ENCODE data around the gene TBX5. TPM values are rescaled to one million over a fixed set of nuclear protein-coding genes. Genes with fewer than 3 reads are reported as not detected.

The TBX5 gene
- total and polyA plus RNA-seq, 12 donors = 0.07 to 0.27 (median 0.14) TPM; not detected in 8

- WGBS, 4 donors = 11 to 17% (median 14%) methylated on average over 17 to 24 of the region's 24 CpGs
- Histone ChIP-seq H3K4me3 (no peak overlapping the region), H3K9me3 (replicated peaks in 1 of 3) (no peaks in the 10 kb centered on the region), H3K27me3 (peaks cover 91% of the 10 kb centered on the region), H3K27ac (no peak overlapping the region), H3K36me3 (replicated peaks in 1 of 2) (no peaks in the 10 kb centered on the region), H3K4me1 (replicated peaks in 1 of 2) (no peaks in the 10 kb centered on the region)
- DNase-seq = no peak
- TF ChIP-seq CTCF (IDR thresholded peaks at IDR 0.05) (no peak), POLR2A (IDR thresholded peaks at IDR 0.05) (no peak)
- intact Hi-C loops (cut with DNase I) = no loop called here
Observed at GRCh38 chr12:114406316-114406983, 506 bp upstream of the TBX5 start.

GRCh38 chr12:114404926-114405518 lies 922 bp downstream of the TBX5 start:
- TF ChIP-seq CTCF (IDR thresholded peaks at IDR 0.05) = no peak
- TF ChIP-seq POLR2A (IDR thresholded peaks at IDR 0.05) = no peak
- 6 to 80% (median 7%) methylated on average over 1 to 38 of the region's 38 CpGs for WGBS, 4 donors
- Histone ChIP-seq H3K27ac (no peak overlapping the region), H3K27me3 (peaks cover 94% of the 10 kb centered on the region), H3K9me3 (replicated peaks in 1 of 3) (no peaks in the 10 kb centered on the region), H3K36me3 (replicated peaks in 1 of 2) (no peaks in the 10 kb centered on the region), H3K4me1 (replicated peaks in 1 of 2) (no peaks in the 10 kb centered on the region), H3K4me3 (no peak overlapping the region)
- intact Hi-C loops (cut with DNase I) = no loop called here
- DNase-seq = no peak

GRCh38 chr12:114404083-114404925 lies 1.6 kb downstream of the TBX5 start:
- intact Hi-C loops (cut with DNase I) = no loop called here
- no peaks in the 10 kb centered on the region for H3K36me3 ChIP-seq (replicated peaks in 1 of 2)
- H3K4me1 ChIP-seq (replicated peaks in 1 of 2) = no peaks in the 10 kb centered on the region
- 27 to 38% (median 32%) methylated on average over 29 of the region's 29 CpGs for WGBS, 4 donors
- no peak overlapping the region for H3K27ac ChIP-seq
- peaks cover 96% of the 10 kb centered on the region for H3K27me3 ChIP-seq
- H3K9me3 ChIP-seq (replicated peaks in 1 of 3) = no peaks in the 10 kb centered on the region
- H3K4me3 ChIP-seq = no peak overlapping the region
- TF ChIP-seq POLR2A (IDR thresholded peaks at IDR 0.05) = no peak
- DNase-seq = no peak

- H3K27me3 ChIP-seq = peaks cover 96% of the 10 kb centered on the region
- TF ChIP-seq CTCF (IDR thresholded peaks at IDR 0.05) (no peak), POLR2A (IDR thresholded peaks at IDR 0.05) (no peak)
- intact Hi-C loops (cut with DNase I) = no loop called here
- DNase-seq = no peak
- H3K27ac ChIP-seq = no peak overlapping the region
- H3K4me3 ChIP-seq = no peak overlapping the region
- WGBS, 4 donors = 8 to 18% (median 15%) methylated on average over 15 to 24 of the region's 24 CpGs
- no peaks in the 10 kb centered on the region for H3K36me3 ChIP-seq (replicated peaks in 1 of 2)
- no peaks in the 10 kb centered on the region for H3K9me3 ChIP-seq (replicated peaks in 1 of 3)
- no peaks in the 10 kb centered on the region for H3K4me1 ChIP-seq (replicated peaks in 1 of 2)
Observed at GRCh38 chr12:114403690-114404066, 2.3 kb downstream of the TBX5 start.
